Upper lobe of left lung (tissue), 4 donors: ENCODE measurements around the gene MLPH.

Experiments
- EP300 ChIP-seq, 4 donors: sonication (generic); formaldehyde crosslinking; IDR thresholded peaks; one replicate each; pipeline ENCODE4 v1.5.1; 2017; ENCODE audit warnings: antibody characterized with exemption in 4 of 4, control low read depth in 2 of 4
- POLR2A ChIP-seq, 4 donors: fragments of 450-650 bp; IDR thresholded peaks; one replicate each; pipeline ENCODE4 v1.5.1; 2016 to 2017; ENCODE audit warnings: antibody characterized with exemption in 4 of 4, mild to moderate bottlenecking in 2 of 4
- TF ChIP-seq, protein P1 (sequence below), 6 experiments: fragments of 450-650 bp in 4 of 6; fragments of 200-600 bp in 2 of 6; sonication (generic) in 2 of 6; IDR thresholded peaks; one replicate each; pipeline ENCODE4 v1.5.1; 2016 to 2019; ENCODE audit warnings: antibody characterized with exemption in 6 of 6

DNA sequence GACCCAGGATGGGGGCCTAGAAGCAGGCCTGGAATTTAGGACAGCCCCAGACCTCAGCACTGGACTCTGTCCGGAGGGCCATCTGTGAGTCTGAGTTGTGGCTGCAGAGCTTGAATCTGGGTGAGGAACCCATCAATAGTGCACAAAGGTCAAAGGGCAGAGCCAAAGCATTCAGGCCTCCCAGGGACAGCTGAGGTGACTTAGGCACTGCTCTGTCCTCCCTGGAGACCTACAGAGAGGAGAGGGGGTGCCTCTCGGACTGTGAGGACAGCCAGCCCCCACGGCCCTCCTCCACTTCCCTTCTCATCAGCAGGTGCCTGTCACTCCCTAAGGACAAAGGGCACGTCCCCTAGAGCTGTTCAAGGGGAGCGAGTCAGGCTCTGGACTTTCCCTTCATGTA lies 54.2 kb downstream of the MLPH start:
- TF ChIP-seq, protein P1, sequence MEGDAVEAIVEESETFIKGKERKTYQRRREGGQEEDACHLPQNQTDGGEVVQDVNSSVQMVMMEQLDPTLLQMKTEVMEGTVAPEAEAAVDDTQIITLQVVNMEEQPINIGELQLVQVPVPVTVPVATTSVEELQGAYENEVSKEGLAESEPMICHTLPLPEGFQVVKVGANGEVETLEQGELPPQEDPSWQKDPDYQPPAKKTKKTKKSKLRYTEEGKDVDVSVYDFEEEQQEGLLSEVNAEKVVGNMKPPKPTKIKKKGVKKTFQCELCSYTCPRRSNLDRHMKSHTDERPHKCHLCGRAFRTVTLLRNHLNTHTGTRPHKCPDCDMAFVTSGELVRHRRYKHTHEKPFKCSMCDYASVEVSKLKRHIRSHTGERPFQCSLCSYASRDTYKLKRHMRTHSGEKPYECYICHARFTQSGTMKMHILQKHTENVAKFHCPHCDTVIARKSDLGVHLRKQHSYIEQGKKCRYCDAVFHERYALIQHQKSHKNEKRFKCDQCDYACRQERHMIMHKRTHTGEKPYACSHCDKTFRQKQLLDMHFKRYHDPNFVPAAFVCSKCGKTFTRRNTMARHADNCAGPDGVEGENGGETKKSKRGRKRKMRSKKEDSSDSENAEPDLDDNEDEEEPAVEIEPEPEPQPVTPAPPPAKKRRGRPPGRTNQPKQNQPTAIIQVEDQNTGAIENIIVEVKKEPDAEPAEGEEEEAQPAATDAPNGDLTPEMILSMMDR (IDR thresholded peaks at IDR 0.05): no peak
- no peak for TF ChIP-seq EP300 (IDR thresholded peaks at IDR 0.05)
- no peak for TF ChIP-seq POLR2A (IDR thresholded peaks at IDR 0.05)
